CD4-positive, alpha-beta T cell treated with Interleukin-6 at 100 ng/mL for 8 hours (primary cell): ENCODE data around the gene NUDT3.
"Not testable (repeated sequence)": the region's sequence is repeated elsewhere in the genome, so short reads cannot be mapped to it uniquely, and the experiment has no call there.

Source experiments
- DNase-seq: peaks from one replicate; pipeline ENCODE4 v3.0.0-alpha.2; 2020; ENCODE audit warnings: mixed read lengths, low spot score

The NUDT3 gene

GRCh38 chr6:34370361-34370760 lies 22.1 kb downstream of the NUDT3 start:
- DNase-seq: no peak

- DNase-seq: no peak
These were observed 23.1 kb downstream of the NUDT3 start for GRCh38 chr6:34369385-34369784.

- no peak for DNase-seq
These were observed 25.9 kb downstream of the NUDT3 start for GRCh38 chr6:34366639-34366921.

GRCh38 chr6:34365781-34366638 lies 26.5 kb downstream of the NUDT3 start:
- DNase-seq: not testable (repeated sequence)

GRCh38 chr6:34363681-34364075 lies 28.8 kb downstream of the NUDT3 start:
- not testable (repeated sequence) for DNase-seq

- DNase-seq: no peak
These were observed 29.4 kb downstream of the NUDT3 start for GRCh38 chr6:34362909-34363680.

- no peak for DNase-seq
These were observed 30.3 kb downstream of the NUDT3 start for GRCh38 chr6:34362176-34362575.

- DNase-seq: no peak
These were observed 31.9 kb downstream of the NUDT3 start for GRCh38 chr6:34360556-34360955.

GRCh38 chr6:34359418-34360158 lies 32.9 kb downstream of the NUDT3 start:
- no peak for DNase-seq

- no peak for DNase-seq
These were observed 34.0 kb downstream of the NUDT3 start for GRCh38 chr6:34358389-34358905.

GRCh38 chr6:34357937-34358336 lies 34.5 kb downstream of the NUDT3 start:
- no peak for DNase-seq

- no peak for DNase-seq
These were observed 36.6 kb downstream of the NUDT3 start for GRCh38 chr6:34355889-34356288.

GRCh38 chr6:34354230-34354629 lies 38.2 kb downstream of the NUDT3 start:
- DNase-seq: not testable (repeated sequence)

- DNase-seq: not testable (repeated sequence)
These were observed 38.9 kb downstream of the NUDT3 start for GRCh38 chr6:34353530-34353929.

GRCh38 chr6:34352305-34352937 lies 40.0 kb downstream of the NUDT3 start:
- DNase-seq: no peak

GRCh38 chr6:34350934-34351217 lies 41.6 kb downstream of the NUDT3 start:
- DNase-seq: no peak

GRCh38 chr6:34350137-34350933 lies 42.1 kb downstream of the NUDT3 start:
- no peak for DNase-seq

- DNase-seq: no peak
These were observed 43.3 kb downstream of the NUDT3 start for GRCh38 chr6:34349211-34349610.

- no peak for DNase-seq
These were observed 45.2 kb downstream of the NUDT3 start for GRCh38 chr6:34347303-34347702.

- DNase-seq: no peak
These were observed 46.0 kb downstream of the NUDT3 start for GRCh38 chr6:34346175-34347119.
